K562 (cell line): ENCODE measurements around the gene CRYBG1. TPM values are rescaled to one million over a fixed set of nuclear protein-coding genes. Genes with fewer than 3 reads are reported as not detected.

Source experiments
- ATAC-seq: fragments of 200-7000 bp; cut with Tn5 transposase; 3 replicates; pipeline ENCODE4 v1.9.1; 2020; ENCODE audit warnings: moderate library complexity
- BruUV-seq: library from RNA; stranded (reverse); fragments of 400-500 nt; replicated peaks from 2 replicates; lab custom pipeline; 2021; lab: Mats Ljungman, UMichigan
- CTCF ChIA-PET: fragments of 300-600 bp; formaldehyde crosslinking; extraction: SDS; loops from one replicate; lab custom pipeline; 2021; ENCODE audit warnings: low intra/inter-chr PET ratio; lab: Yijun Ruan, JAX
- POLR2A ChIA-PET: fragments of 300-600, 350-650 bp; sonication (Branson Sonifier 250); formaldehyde crosslinking; extraction: SDS; loops from one replicate; lab custom pipeline; 2021; ENCODE audit warnings: antibody characterized with exemption, inconsistent platforms; lab: Yijun Ruan, JAX
- DNase-seq, 4 experiments: peaks; one replicate each; pipeline versions ENCODE4 v3.0.0 to v3.0.0-alpha.2; 2011 to 2018; ENCODE audit warnings: low spot score in 3 of 4, mixed read lengths in 3 of 4; ENCODE audit errors: extremely low read depth in 1 of 4
- FAIRE-seq: peaks from 2 replicates; lab custom pipeline; 2011; peaks lifted over from hg19 to GRCh38; lab: Jason Lieb, UNC
- H2AFZ ChIP-seq: 2 replicates; pipeline ENCODE4 v1.6.0; 2011; ENCODE audit warnings: low read depth, low read length, control low read depth, inconsistent platforms
- H3K27ac ChIP-seq: fragments of 200-600 bp; 3 replicates; pipeline ENCODE4 v1.8.0; 2011; ENCODE audit warnings: low read depth, mild to moderate bottlenecking, control low read depth, inconsistent platforms, low read length, moderate library complexity, mixed read lengths; ENCODE audit errors: extremely low read depth
- H3K27me3 ChIP-seq, 2 experiments: fragments of 300-600 bp in 1 of 2; 2 replicates in 1 of 2; 3 replicates in 1 of 2; pipeline versions ENCODE4 v1.6.0 to v1.8.0; 2011; ENCODE audit warnings: inconsistent platforms in 2 of 2, low read length in 2 of 2, mild to moderate bottlenecking in 1 of 2, mixed read lengths in 1 of 2, moderate library complexity in 1 of 2; ENCODE audit not compliant: control insufficient read depth in 2 of 2, insufficient read depth in 2 of 2
- H3K36me3 ChIP-seq: fragments of 300-600 bp; 3 replicates; pipeline ENCODE4 v1.8.0; 2011; ENCODE audit warnings: mild to moderate bottlenecking, low read length, inconsistent platforms; ENCODE audit not compliant: control insufficient read depth, insufficient read depth
- H3K4me1 ChIP-seq, 2 experiments: fragments of 200-600 bp in 1 of 2; replicated peaks in 1 of 2; 2 replicates in 1 of 2; 3 replicates in 1 of 2; pipeline versions ENCODE4 v1.5.1 to v1.8.0; 2011; ENCODE audit warnings: inconsistent platforms in 2 of 2, low read length in 2 of 2, mild to moderate bottlenecking in 1 of 2, mixed read lengths in 1 of 2, moderate library complexity in 1 of 2; ENCODE audit not compliant: control insufficient read depth in 2 of 2, insufficient read depth in 2 of 2
- H3K4me2 ChIP-seq: 2 replicates; pipeline ENCODE4 v1.6.1; 2011; ENCODE audit warnings: low read length, control low read depth, inconsistent platforms, mixed read lengths; ENCODE audit not compliant: insufficient read depth
- H3K4me3 ChIP-seq: fragments of 200-600 bp; sonication (generic), shearing (Covaris generic); 2 replicates; pipeline ENCODE4 v1.5.1; 2016; ENCODE audit warnings: control low read depth, inconsistent platforms
- H3K79me2 ChIP-seq: fragments of 200-600 bp; 3 replicates; pipeline ENCODE4 v1.8.0; 2011; ENCODE audit warnings: low read length, inconsistent platforms; ENCODE audit not compliant: control insufficient read depth, insufficient read depth
- H3K9ac ChIP-seq, 2 experiments: 2 replicates each; pipeline versions ENCODE4 v1.6.0 to v1.6.1; 2011; ENCODE audit warnings: low read depth in 2 of 2, low read length in 2 of 2, control low read depth in 1 of 2, inconsistent platforms in 1 of 2, mild to moderate bottlenecking in 1 of 2, mixed read lengths in 1 of 2; ENCODE audit not compliant: insufficient read depth in 1 of 2
- H3K9me1 ChIP-seq: one replicate; pipeline ENCODE4 v1.6.0; 2011; ENCODE audit warnings: inconsistent platforms, mild to moderate bottlenecking, low read length, moderate library complexity; ENCODE audit not compliant: control insufficient read depth, insufficient read depth
- H3K9me3 ChIP-seq: replicated peaks from 2 replicates; pipeline ENCODE4 v1.5.1; 2011; ENCODE audit warnings: low read depth, low read length, inconsistent platforms; ENCODE audit not compliant: control insufficient read depth, insufficient read depth
- H4K20me1 ChIP-seq: replicated peaks from 2 replicates; pipeline ENCODE4 v1.6.1; 2011; ENCODE audit warnings: low read length, inconsistent platforms, mixed read lengths; ENCODE audit not compliant: control insufficient read depth, insufficient read depth
- ARNT ChIP-seq, 2 experiments: fragments of 450-650 bp; IDR thresholded peaks; 2 replicates each; pipeline ENCODE4 v1.6.1; 2016; ENCODE audit warnings: mild to moderate bottlenecking in 1 of 2
- DACH1 ChIP-seq: fragments of 450-650 bp; IDR thresholded peaks from 2 replicates; pipeline ENCODE4 v1.6.1; 2018; ENCODE audit not compliant: partially characterized antibody
- FOSL1 ChIP-seq: fragments of 200-800 bp; sonication (Bioruptor generic); conservative IDR thresholded peaks from 2 replicates; pipeline ENCODE4 v1.6.1; 2016; ENCODE audit warnings: missing genetic modification characterization, missing compliant biosample characterization
- FOXA1 ChIP-seq: fragments of 450-650 bp; IDR thresholded peaks from 2 replicates; pipeline ENCODE4 v1.6.1; 2016; ENCODE audit warnings: mild to moderate bottlenecking, borderline replicate concordance
- FOXJ3 ChIP-seq: sonication (generic); formaldehyde crosslinking; IDR thresholded peaks from 2 replicates; pipeline ENCODE4 v1.4.0; 2020; ENCODE audit warnings: mild to moderate bottlenecking, missing genetic modification reagents
- HDAC8 ChIP-seq: fragments of 450-650 bp; IDR thresholded peaks from 2 replicates; pipeline ENCODE4 v1.6.1; 2016; ENCODE audit warnings: mild to moderate bottlenecking, missing genetic modification characterization, moderate library complexity, missing compliant biosample characterization
- LCOR ChIP-seq: sonication (generic); formaldehyde crosslinking; IDR thresholded peaks from 2 replicates; pipeline ENCODE4 v1.8.0; 2022; ENCODE audit warnings: mild to moderate bottlenecking, missing genetic modification reagents
- MIER1 ChIP-seq: fragments of 450-650 bp; IDR thresholded peaks from 2 replicates; pipeline ENCODE4 v1.6.1; 2016; ENCODE audit warnings: antibody characterized with exemption, mild to moderate bottlenecking, low read depth
- NCOA4 ChIP-seq: fragments of 450-650 bp; IDR thresholded peaks from 2 replicates; pipeline ENCODE4 v1.6.1; 2018; ENCODE audit warnings: mild to moderate bottlenecking; ENCODE audit not compliant: partially characterized antibody
- ZNF586 ChIP-seq: fragments of 450-650 bp; formaldehyde crosslinking; conservative IDR thresholded peaks from 2 replicates; pipeline ENCODE4 v1.4.0; 2020; ENCODE audit warnings: mild to moderate bottlenecking, moderate library complexity
- ZNF696 ChIP-seq: fragments of 250-450 bp; sonication (Bioruptor Pico); conservative IDR thresholded peaks from 2 replicates; pipeline ENCODE4 v1.4.0; 2020; ENCODE audit warnings: mild to moderate bottlenecking, moderate library complexity
- WGBS: fragments of 100-300 bp; shearing (Covaris generic); methylation state at CpG from one replicate; pipeline ENCODE4 v1.1.6; 2016; ENCODE audit warnings: low coverage, mixed read lengths; ENCODE audit not compliant: insufficient coverage; ENCODE audit errors: missing lambda C conversion rate; 5-methylcytosine and 5-hydroxymethylcytosine counted together
- in situ Hi-C: fragments of 300-500 bp; cut with MboI; formaldehyde crosslinking; loops from 4 replicates; pipeline ENCODE4 v1.15.0; 2018; ENCODE audit warnings: inconsistent platforms, mixed read lengths
- intact Hi-C: fragments of 100-400 bp; cut with micrococcal nuclease; formaldehyde crosslinking; loops from 2 replicates; pipeline ENCODE4 v1.14.2; 2022
- polyA plus RNA-seq, 8 experiments: library from polyadenylated mRNA; depleted of rRNA in 4 of 8; stranded (reverse) in 5 of 8; unstranded in 3 of 8; fragments of >200 nt; fragmentation: Nextera tagmentation in 2 of 8; fragmentation: Illumina TruSeq in 1 of 8; extraction: Ambion mirVana in 2 of 8; extraction: Trizol in 1 of 8; gene quantifications; 2 replicates each; pipeline versions ENCODE4 v1.2.1 to v1.2.3, GENCODE V29; 2011 to 2014; ENCODE audit warnings: inconsistent platforms in 1 of 8, missing spikeins in 1 of 8
- total RNA-seq, 7 experiments: library from RNA; depleted of rRNA in 6 of 7; stranded (reverse); fragments of >200 nt in 6 of 7; fragmentation: Illumina TruSeq in 2 of 7; extraction: Trizol in 2 of 7; gene quantifications; 2 replicates each; pipeline versions ENCODE4 v1.2.1 to v1.2.3, GENCODE V29; 2011 to 2021; ENCODE audit warnings: low replicate concordance in 1 of 7

Gene CRYBG1
- total and polyA plus RNA-seq, 9 of the 15 experiments (the other 6 are each of a cell fraction or from before 2014, with no cell fraction given): 0.07 to 0.47 (median 0.11) TPM

DNA sequence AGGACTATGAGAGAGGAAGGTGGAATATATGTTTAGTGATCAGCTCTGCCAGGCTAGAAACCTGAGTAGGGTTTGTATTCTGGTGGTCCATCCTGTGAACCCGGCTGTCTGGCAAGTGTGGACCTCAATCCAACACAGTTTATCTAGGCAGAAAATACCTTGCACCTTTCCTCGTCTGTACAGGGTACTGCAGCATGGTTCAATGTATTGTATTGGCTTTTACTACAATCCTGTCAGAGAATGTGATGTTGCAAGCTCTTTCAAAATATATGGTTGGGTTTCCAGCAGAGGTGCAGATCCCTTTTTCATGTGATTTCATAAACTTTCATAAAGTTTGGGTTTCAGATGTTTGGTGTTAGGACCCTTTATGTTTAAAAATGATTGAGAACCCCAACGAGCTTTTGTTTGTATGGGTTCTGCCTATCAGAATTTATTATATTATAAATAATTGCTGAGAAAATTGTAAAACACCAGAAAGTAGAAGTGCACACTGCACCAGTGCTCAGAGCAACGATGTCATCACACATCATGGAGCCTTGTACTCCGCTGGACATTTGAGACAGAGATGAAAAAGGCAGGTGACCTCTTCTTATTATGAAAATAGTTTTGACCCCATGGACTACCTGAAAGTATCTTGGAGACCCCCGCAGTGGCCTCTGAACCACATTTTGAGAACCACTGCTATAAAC lies 162.2 kb downstream of the CRYBG1 start:
- H3K4me1 ChIP-seq: peaks cover 13 to 26% of the 10 kb centered on the region in 2 experiments; a peak in 4 of 5 replicates
- ATAC-seq (no peak), FAIRE-seq (peak; percentile 57), DNase-seq (no peak)
- no peaks in the 10 kb centered on the region for H3K36me3 ChIP-seq
- no TSS peak for BruUV-seq
- peaks cover 17% of the 10 kb centered on the region for H4K20me1 ChIP-seq
- peaks cover 0 to 3% of the 10 kb centered on the region in 2 experiments; a peak in 2 of 5 replicates for H3K27me3 ChIP-seq
- in situ Hi-C loops (no loop called here), intact Hi-C loops (no loop called here)
- TF ChIP-seq HDAC8 (tag) (no peak), MIER1 (no peak), LCOR (CRISPR knock-in tag) (no peak), ARNT (IDR thresholded peaks at IDR 0.05) (no peak), FOXJ3 (CRISPR knock-in tag) (no peak), ZNF696 (no peak), ZNF586 (no peak), DACH1 (no peak), NCOA4 (no peak), FOSL1 (tag) (no peak), FOXA1 (no peak)
- POLR2A ChIA-PET: interaction anchor here (1.2 kb wide), 1 partner anchor 10 kb away, joined by 3 read pairs; no protein-coding TSS in a partner anchor
- H3K4me2 ChIP-seq: no peak overlapping the region
- no peak overlapping the region for H3K27ac ChIP-seq
- H3K79me2 ChIP-seq: no peaks in the 10 kb centered on the region
- no peak overlapping the region for H3K4me3 ChIP-seq
- no peak overlapping the region for H2AFZ ChIP-seq
- H3K9me3 ChIP-seq: no peaks in the 10 kb centered on the region
- no peaks in the 10 kb centered on the region for H3K9me1 ChIP-seq
- no peak overlapping the region for H3K9ac ChIP-seq
- WGBS: 5% methylated on average over 6 of the region's 6 CpGs
- CTCF ChIA-PET: no interaction called here
